GM12891 (cell line): Measurements from ENCODE around the gene FNDC11.

Source experiments
- PAX5 ChIP-seq: IDR thresholded peaks from 2 replicates; pipeline ENCODE4 v1.6.1; 2011; ENCODE audit warnings: low read length, moderate library complexity, mild to moderate bottlenecking; ENCODE audit not compliant: insufficient read depth, severe bottlenecking
- POLR2A ChIP-seq: IDR thresholded peaks from 2 replicates; pipeline ENCODE4 v1.6.1; 2011; ENCODE audit warnings: low read depth, low read length, control low read depth
- POLR2AphosphoS5 ChIP-seq: IDR thresholded peaks from 2 replicates; pipeline ENCODE4 v1.6.1; 2011; ENCODE audit warnings: low read depth, low read length, control low read depth
- POU2F2 ChIP-seq: IDR thresholded peaks from 2 replicates; pipeline ENCODE4 v1.6.1; 2011; ENCODE audit warnings: low read depth, mild to moderate bottlenecking, control low read depth, low read length, moderate library complexity
- SPI1 ChIP-seq: IDR thresholded peaks from 2 replicates; pipeline ENCODE4 v1.6.1; 2011; ENCODE audit warnings: low read depth, low read length, control low read depth
- TAF1 ChIP-seq: IDR thresholded peaks from 2 replicates; pipeline ENCODE4 v1.6.1; 2011; ENCODE audit warnings: low read depth, low read length, control low read depth

DNA sequence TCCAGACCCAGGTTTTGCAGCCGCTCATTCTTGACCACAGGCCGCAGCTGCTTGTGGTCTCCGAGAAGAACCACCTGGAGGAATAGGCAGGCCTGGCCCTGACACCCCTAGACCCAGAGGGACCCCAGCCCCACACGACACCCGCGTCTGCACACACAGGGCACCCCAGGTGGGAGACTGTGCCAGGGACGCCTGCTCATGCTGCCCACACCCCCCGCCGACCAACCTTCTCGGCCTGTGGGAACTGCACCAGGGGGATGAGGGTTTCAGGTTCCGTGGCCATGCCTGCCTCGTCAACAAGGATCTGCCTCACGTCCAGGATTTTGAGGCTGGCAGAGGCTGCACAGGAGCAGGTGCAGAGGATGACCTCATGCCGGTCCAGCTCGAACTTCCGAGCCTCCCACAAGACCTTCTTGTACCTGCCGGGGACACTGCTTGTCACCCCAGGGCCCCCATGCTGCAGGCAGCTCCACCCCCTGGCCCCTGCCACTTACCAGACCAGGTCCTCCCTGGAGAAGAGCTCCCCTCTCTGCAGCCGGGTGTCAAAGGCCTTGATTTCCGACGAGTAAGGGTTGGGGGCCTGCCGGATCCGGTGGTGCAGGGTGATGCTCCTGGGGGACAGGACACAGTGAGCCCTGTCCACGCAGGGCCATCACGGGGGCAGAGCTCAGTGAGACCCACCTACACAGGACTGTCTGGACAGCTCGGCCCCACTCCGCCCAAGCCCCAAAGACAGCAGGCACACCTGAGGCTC lies 7.1 kb downstream of the FNDC11 start:
- TF ChIP-seq POLR2AphosphoS5: no peak
- TF ChIP-seq POLR2A: no peak
- no peak for TF ChIP-seq TAF1
- TF ChIP-seq SPI1: no peak
- TF ChIP-seq PAX5: no peak
- TF ChIP-seq POU2F2: no peak
